ENCODE measurements around the gene HCCS.

Gene HCCS

DNA sequence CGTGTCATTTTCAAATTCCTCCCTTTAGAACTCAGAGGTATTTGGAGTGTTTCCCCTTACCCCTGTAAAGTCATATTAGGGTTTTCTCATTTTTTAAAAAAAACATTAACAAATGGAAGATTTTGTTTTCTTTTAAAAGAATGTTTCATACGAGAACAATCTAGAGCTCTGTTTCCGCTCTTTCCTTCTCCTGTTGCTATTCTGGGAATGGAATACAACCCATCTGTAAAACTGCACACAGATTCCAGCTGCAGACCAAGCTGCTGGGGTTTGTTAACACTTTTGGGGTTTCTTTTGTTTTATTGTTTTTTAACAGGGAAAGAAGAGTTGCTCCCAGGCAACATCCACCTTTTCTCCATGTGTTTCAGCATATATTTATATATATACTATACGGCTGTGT lies 61.3 kb downstream of the HCCS start:
- in situ Hi-C loops (cut with HindIII; ENCODE audit: low pct_unique_long_range_greater_than_20kb, low sequenced_read_pairs): no loop called here
- TF ChIP-seq JUND (IDR thresholded peaks at IDR 0.05; ENCODE audit: low read depth): no peak
- DNase-seq (ENCODE audit: low read depth in 1 of 2, low spot score in 1 of 2): no peak
